HCEC 1CT (cell line): ENCODE results near the gene NAGPA.
"Not testable (repeated sequence)": the region's sequence is repeated elsewhere in the genome, so short reads cannot be mapped to it uniquely, and the experiment has no call there.

ENCODE experiments used
- DNase-seq: peaks from one replicate; pipeline ENCODE4 v3.0.0-alpha.2; 2017

Gene NAGPA, protein sequence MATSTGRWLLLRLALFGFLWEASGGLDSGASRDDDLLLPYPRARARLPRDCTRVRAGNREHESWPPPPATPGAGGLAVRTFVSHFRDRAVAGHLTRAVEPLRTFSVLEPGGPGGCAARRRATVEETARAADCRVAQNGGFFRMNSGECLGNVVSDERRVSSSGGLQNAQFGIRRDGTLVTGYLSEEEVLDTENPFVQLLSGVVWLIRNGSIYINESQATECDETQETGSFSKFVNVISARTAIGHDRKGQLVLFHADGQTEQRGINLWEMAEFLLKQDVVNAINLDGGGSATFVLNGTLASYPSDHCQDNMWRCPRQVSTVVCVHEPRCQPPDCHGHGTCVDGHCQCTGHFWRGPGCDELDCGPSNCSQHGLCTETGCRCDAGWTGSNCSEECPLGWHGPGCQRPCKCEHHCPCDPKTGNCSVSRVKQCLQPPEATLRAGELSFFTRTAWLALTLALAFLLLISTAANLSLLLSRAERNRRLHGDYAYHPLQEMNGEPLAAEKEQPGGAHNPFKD

DNA sequence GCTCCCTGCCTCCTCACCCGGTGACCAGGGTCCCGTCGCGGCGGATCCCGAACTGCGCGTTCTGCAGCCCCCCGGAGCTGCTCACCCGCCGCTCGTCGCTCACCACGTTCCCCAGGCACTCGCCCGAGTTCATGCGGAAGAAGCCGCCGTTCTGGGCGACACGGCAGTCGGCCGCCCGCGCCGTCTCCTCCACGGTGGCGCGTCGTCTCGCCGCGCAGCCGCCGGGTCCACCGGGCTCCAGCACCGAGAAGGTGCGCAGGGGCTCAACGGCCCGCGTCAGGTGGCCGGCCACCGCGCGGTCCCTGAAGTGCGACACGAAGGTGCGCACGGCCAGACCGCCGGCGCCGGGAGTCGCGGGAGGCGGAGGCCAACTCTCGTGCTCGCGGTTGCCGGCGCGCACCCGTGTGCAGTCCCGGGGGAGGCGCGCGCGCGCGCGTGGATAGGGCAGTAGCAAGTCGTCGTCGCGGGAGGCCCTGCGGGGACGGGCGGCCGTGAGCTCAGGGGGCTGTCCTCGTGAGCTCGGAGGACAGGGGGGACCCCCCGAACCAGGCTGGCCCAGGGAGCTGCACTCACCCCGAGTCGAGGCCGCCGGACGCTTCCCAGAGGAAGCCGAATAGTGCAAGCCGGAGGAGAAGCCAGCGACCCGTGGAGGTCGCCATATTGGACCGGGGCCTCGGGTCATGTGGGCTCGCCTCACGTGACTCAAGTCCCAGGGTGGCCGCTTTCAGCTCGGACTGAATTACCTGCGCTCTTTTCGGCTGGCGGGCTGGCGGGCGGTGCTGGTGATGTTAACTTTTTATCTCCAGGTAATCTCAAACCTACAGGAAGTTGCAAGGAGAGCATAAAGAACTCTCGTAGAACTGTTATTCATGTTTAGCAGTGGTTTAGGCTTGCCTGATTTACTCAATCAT lies at the start of gene NAGPA:
Gene NAGPA (minus strand): TSS at position 680 of the 911 bp plus-strand sequence. CDS start 21 bp downstream, at position 659.
- DNase-seq: peak; percentile 73

DNA sequence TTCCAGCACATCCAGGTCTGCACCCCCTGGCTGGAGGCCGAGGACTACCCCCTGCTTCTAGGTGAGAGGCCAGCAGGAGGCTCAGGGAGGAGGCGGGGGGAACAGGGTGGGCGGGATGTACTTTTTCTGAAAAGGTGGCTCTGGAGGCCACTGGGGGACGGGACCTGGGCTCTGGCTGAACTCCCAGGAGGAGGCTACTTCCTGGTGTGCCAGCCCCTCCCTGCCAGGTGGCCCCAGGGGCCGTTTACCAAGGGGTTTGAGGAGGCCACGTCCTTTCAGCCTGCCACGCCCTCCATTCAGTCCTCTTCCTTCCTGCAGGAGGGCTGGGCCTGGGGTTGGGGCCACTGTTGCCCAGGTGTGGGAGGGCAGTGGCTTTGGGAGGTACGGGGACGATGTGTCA lies 47.3 kb upstream of the NAGPA start:
- DNase-seq: not testable (repeated sequence)

DNA sequence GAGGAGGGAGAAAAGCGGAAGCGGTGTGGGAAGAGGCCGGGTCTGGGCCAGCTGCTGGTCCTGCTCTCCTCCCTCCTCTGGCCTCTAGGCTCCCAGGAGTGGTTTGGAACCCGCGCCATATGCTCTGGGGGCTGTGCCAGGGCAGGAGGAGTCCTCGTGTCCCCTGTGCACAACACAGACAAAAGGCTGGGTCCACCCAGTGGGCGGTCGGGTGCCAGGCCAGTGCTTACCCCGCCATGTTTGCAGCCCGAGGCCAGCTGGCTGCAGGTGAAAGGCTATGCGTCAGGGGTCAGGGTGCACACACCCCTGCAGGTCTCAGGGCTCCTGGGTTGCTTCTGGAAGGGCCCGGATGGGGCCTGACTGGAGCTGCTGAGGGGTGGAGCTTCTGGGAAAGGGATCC lies 46.7 kb upstream of the NAGPA start:
- not testable (repeated sequence) for DNase-seq

DNA sequence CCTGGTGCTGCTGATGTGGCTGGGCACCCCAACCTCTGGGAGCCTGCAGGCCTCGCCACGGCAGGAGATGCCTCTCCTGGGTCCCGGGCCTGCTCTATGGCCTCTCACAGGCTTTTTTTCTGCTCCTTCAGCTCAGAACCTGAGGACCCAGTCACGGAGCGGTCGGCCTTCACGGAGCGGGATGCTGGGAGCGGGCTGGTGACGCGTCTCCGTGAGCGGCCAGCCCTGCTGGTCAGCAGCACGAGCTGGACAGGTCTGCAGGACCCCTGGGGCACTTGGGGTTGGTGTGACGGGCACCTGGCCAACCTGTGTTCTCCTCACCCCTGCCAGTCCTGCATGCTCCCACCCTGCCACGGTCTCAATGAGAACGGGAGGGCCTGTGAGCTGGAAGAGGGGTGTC lies 44.9 kb upstream of the NAGPA start:
- DNase-seq: no peak

DNA sequence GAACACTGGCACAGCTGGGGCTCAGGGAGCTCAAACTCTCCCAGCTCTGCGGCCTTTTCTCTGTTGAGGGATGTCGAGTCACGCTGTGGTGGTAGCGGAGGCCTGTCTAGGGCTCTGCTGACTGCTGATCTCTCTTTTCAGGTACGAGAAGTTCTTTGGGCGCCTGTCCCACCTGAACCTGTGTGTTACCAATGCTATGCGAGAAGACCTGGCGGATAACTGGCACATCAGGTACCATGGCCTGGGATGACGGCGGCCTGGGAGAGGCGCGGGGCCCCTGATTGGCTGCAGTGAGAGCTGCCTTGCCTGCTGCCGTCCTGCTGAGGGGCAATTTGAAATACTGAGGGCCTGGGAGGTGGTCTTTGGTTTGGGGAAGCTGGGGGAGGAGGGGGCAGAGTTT lies 43.6 kb upstream of the NAGPA start:
- no peak for DNase-seq

DNA sequence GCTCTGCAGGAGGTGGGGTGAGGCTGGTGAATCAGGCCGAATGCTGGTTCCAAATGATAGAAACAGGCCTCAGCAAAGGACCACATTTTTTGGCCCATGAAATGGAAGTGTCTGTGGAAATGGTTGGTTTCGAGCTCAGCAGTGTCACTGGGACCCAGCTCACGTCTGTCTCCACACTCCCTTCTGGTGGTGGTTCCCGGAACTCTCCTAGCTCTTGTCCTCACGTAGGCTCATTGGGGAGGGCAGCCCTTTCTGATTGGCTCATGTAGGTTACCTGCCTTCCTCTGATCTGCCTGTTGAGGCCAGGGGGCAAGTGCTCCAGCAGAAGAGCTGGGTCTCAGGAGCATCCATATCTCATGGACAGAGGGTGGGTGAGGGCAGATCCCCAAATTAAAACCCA lies 41.9 kb upstream of the NAGPA start:
- no peak for DNase-seq

DNA sequence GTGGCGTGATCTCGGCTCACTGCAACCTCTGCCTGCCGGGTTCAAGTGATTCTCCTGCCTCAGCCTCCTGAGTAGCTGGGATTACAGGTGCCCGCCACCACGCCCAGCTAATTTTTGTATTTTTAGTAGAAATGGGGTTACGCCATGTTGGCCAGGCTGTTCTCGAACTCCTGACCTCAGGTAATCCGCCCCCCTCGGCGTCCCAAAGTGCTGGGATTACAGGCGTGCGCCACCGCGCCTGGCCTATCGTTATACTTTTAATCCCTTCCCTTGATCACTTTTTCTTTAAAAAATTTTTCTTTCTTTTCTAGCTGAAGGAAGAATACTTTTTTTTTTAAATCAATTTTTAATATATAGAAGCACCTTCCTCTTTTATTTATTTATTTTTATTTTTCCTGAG lies 40.0 kb upstream of the NAGPA start:
- DNase-seq: not testable (repeated sequence)

DNA sequence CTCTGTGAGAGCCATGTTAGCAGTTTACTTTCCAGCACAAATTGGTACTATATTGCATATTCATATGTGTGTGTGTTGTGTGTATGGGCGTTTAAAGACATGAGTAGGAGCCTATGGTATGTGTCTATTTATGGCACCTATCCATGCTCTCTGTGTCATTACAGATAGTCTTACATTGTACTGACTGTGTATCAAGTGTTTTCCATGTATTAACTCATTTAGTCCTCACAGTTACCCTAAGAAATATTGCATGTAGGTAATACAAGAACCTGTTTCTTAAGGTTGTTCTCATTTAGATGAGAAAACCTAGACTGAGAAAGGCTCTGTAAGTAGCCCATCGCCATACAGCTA lies 39.5 kb upstream of the NAGPA start:
- DNase-seq: peak; percentile 59

DNA sequence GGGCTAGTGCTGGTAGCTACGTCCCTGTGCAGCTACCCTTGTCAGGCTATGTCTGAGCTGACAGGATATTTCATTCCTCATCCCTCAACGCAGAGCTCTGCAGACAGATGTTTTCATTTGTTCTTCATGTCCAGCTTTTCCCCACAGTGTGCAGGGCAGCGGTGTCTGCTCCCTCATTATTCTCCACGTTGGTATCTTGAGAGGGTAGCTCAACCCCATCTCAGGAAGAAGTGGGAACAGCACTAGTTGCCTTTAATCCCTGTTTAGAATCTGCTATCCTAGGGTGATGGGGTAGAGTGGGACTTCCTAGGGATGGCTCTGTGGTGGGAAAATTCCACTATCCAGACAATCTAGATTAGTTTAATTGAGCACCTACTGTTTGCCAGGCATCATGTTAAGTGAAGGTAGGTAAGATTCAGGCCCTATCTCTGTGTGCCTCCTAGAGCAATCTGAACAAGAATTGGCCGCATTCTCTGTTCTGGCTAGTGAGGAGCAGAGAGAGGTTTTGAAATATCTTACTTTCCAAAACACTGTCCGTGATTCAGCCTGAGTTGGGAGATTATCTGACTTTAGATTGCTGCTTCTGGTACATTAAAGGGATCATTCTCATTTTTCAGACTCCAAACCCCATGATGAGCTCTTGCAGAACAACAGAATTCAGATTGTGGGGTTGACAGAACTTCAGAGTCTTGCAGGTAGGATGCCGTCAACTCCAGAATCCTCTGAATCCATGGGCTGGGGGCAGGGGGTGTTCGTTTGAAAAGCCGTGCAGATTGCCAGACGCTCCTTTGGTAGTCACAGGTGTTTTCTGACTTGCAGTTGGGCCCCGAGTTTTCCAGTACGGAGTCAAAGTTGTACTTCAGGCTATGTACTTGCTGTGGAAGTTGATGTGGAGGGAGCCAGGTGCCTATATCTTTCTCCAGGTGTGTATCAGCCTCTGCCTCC lies 38.9 kb upstream of the NAGPA start:
- no peak for DNase-seq

DNA sequence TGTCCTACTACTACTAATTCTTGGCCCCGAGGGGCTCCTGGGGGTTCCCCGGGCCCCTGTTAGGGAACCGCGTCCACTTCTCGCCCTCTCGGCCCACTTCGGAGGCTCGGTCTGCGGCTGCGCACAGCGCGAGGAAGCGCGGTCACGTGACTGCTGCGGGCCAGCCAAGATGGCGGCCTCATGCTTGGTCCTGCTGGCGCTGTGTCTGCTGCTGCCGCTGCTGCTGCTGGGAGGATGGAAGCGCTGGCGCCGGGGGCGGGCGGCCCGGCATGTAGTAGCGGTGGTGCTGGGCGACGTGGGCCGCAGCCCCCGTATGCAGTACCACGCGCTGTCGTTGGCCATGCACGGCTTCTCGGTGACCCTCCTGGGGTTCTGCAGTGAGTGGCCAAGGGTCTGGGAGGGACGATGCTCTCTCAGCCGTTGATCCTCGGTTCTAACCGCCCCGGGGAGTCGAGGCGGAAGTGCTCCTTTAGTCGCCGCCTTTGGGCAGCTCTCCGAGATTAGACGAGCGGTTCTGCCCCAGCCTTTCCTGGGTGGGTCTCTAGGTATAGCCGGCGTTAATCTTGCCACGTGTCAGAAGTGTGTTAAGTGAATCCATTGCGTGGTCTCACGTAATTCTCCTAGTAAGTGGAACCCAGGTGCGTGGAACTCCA lies 38.1 kb upstream of the NAGPA start, which contains the start of gene ALG1:
Gene ALG1 (plus strand): TSS at position 163 of the 653 bp plus-strand sequence. CDS start 7 bp downstream, at position 170.
- peak; percentile 82 for DNase-seq

DNA sequence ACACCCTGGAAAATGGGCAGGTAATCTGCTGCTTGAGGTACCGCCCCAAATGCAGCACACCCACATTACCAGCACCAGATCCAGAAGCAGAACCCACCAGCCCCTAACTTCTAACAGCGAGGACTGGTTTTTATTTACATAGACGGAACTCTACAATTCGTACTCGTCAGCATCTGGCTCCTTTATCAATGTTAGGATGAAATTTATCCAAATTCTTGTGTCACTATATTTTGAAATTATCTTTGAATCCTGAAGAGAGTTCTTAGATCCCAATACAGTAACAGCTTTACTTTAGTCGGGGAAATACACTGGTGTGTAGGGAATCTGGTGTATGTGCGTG lies 37.6 kb upstream of the NAGPA start:
- DNase-seq: no peak

DNA sequence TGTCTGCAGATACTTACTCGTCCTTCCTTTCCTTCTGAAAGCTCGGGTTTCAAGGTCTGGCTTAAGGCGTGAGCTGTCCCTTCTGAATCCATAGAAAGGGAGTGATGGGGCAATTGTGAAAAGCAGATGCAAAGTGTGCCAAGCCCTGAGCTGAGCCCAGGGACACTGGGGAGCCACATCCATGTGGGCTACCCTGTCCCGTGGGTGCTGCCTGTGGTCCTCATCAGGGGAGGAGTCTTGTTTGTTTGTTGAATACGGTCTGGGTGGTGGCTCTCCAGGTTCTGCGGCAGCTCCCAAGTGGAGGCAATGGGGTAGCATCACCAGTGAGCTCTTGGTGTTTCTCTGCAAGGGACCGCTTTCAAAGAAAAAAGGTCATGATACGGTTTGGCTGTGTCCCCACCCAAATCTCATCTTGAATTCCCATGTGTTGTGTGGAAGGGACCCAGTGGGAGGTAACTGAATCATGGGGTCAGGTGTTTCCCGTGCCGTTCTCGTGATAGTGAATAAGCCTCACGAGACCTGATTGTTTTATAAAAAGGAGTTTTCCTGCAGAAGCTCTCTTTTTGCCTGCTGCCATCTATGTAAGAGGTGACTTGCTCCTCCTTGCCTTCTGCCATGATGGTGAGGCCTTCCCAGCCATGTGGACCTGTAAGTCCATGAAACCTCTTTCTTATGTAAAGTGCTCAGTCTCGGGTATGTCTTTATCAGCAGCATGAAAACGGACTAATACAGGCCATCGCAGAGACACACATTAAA lies 36.9 kb upstream of the NAGPA start:
- no peak for DNase-seq

DNA sequence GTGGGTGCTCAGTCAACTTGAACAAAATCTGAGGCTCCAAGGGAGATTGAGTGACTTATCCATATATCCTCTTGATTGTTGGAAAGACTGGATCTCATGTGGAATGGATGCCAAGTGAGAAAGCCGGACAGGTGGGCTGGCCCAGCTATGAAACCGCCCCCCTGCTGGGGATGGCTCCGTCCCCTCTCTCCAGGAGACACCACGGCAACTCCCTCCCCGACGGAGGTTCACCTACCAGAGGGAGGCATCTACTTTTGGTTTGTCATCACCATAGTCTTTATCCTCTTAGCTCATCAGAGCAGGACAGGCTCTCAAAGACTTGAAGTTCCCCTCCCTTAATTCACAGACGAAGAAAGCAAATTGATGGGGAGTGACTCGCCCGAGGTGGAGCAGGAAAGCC lies 36.1 kb upstream of the NAGPA start:
- no peak for DNase-seq

DNA sequence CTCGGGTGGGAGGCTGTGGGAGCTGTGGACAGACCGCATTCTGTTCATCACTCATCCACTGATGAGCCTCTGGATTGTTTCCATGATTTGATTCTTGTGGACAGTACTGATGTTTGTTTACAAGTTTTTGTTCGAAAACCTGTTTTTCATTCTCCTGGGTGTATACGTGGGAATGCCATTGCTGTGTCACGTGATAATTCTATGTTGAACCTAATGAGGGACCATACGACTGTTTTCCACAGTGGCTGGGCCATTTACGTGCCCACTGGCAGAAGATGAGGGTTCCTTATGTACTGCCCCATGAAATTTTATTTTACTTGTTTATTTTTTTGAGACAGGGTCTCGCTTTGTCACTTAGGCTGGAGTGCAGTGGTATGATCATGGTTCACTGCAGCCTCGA lies 35.3 kb upstream of the NAGPA start:
- no peak for DNase-seq

DNA sequence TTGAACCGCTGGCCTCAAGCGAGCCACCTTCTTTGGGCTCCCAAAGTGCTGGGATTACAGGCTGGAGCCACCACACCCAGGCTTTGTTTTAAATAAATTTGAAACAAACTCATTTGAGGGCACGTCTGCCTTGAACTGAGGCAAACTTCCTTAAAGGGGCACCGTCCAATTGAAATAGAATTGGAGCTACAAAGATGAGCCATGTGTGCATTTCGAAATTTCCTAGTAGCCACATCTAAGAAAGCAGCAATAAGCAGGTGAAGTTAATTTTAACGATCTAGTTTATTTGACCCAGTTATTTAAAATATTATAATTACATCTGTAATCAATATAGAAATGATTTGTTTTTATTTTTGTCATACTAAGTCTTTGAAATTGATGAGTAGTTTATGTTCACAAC lies 32.8 kb upstream of the NAGPA start:
- no peak for DNase-seq

DNA sequence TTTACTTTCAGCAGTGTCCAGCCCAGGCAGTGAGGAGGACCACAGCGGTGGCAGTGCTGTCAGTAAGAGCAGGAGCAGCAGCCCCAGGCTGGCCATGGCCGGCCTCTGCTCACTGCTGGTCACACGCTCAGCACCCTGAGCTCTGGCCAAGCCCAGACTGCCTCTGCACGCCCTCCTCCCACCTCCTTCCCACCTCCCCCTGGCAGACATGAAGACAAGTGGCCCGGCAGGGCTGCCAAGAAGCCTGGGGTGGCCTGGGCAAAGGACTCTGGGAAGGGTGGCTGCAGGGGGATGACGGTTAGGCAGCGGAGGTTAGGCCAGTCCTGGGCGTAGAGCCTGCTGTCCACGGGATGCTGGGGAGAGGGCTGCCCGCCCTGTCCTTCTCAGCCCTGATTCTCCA lies 32.1 kb upstream of the NAGPA start, which contains the start of gene C16orf89:
Gene C16orf89 (minus strand): TSS at position 144 of the 400 bp plus-strand sequence. CDS start 48 bp downstream, at position 96.
- no peak for DNase-seq

DNA sequence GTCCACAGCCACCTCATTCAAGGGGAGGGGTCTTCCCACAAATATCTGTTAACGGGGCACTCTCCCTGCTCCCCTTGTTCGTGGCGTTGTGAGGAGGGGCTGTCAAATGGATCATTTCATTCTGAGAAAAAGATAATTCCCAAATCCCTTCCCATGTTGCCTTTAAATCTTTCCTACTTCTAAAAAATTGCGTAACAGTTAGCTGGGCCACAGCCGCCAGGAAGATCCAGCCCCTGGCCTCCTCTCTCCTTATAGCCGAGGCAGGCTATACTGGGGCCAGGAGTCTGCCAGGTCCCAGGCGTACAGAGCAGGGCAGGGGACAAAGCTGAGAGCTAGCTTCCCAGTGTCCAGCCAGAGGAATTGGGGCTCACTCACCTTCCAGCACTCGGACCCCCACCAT lies 31.6 kb upstream of the NAGPA start:
- DNase-seq: no peak

DNA sequence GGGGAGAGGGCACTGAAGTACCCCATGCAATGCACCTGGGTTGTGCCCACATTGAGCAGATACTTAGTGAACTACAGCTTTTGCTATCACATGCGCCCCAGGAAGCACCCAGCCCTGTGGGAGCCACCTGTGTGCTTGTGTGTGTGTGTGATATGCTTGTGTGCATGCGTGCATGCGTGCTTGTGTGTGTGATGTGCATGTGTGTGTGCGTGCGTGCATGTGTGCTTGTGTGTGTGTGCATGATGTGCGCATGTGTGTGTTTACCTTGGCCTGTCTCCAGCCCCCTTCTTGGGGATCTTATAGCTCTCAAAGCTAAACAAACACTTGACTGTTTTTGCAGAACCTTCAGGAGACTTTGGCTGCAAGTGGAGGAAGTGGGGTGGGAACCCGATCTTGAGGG lies 31.2 kb upstream of the NAGPA start:
- DNase-seq: no peak

DNA sequence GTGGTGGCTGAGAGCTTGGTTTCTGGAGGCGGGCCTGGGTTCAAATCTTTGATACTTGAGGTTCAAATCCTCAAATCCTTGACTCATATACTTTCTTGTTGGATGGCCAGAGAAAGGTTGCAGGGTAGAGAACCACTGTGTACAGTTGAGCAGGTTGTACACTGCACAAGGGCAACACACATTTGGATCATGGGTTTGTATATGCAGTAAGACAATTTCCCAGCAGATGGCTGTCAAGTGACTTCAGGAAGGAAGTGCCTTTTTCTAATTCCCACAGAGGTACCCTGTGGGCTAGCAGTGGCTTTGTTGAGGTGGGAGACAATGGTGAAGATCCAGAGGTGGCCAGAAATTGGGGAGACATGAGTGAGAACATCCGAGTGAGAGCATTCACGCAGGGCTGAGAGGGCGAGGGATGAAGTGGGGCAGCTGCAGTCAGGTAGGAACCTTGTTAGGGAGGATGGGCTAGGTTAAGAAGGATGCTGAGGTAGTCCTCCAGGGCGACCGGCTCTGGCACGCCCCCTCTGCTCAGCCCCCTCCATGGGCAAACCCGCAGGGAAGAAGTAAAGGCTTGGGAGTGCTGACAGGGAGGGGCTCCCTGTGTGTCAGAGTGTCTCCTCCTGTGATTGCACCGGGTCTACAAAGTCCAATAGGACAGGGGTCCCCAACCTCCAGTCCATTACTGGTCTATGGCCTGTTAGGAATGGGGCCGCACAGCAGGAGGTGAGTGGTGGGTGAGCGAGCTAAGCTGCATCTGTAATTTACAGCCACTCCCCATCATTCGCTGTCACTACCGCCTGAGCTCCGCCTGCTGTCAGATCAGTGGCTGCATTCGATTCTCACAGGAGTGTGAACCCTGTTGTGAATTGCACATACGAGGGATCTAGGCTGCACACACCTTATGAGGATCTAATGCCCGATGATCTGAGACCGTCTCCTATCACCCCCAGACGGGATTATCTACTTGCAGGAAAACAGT lies 29.3 kb upstream of the NAGPA start:
- no peak for DNase-seq

DNA sequence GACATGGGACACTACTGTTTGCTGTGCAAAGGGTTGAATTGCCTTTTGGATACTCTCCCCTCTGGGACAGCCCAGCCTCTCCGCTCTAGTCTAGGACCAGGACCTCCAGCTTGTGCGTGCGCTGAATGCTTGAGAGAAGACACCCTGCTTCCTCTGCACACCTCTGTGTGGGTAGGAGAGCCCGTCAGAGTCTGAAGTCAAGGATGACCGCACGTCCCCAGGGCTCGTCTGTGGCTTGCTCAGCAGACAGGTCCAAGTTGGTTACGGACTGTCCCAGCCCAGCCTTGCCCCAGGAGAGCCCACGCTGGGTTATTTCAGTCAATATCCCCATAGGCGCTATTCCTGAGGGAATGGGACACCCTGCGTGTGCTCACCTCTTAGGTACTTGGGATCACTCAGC lies 28.3 kb upstream of the NAGPA start:
- no peak for DNase-seq
